Right atrium auricular region (tissue), 2 donors: Measurements from ENCODE around the gene LIN7A. TPM values are rescaled to one million over a fixed set of nuclear protein-coding genes. Genes with fewer than 3 reads are reported as not detected.
"Not testable (repeated sequence)": the region's sequence is repeated elsewhere in the genome, so short reads cannot be mapped to it uniquely, and the experiment has no call there.

ENCODE experiments used
- DNase-seq: peaks from one replicate; pipeline ENCODE4 v3.0.0-alpha.2; 2019; ENCODE audit warnings: low spot score
- H3K27ac ChIP-seq, 2 donors: fragments of 200-600 bp; sonication (generic); 1 replicate in 1 of 2; 2 replicates in 1 of 2; pipeline ENCODE4 v1.5.1; 2016 to 2019
- H3K27me3 ChIP-seq, 2 donors: fragments of 200-600 bp; sonication (generic); one replicate each; pipeline versions ENCODE4 v1.5.1 to v1.6.0; 2017 to 2019
- H3K36me3 ChIP-seq: fragments of 200-600 bp; sonication (generic); one replicate; pipeline ENCODE4 v1.5.1; 2016
- H3K4me1 ChIP-seq, 2 donors: fragments of 200-600 bp; sonication (generic); one replicate each; pipeline versions ENCODE4 v1.5.1 to v1.6.0; 2017 to 2019
- H3K4me3 ChIP-seq, 2 donors: fragments of 200-600 bp; sonication (generic); 1 replicate in 1 of 2; 2 replicates in 1 of 2; pipeline ENCODE4 v1.5.1; 2017 to 2019; ENCODE audit warnings: mild to moderate bottlenecking in 1 of 2, moderate library complexity in 1 of 2
- H3K9me3 ChIP-seq, 2 donors: fragments of 200-600 bp; sonication (generic); one replicate each; pipeline ENCODE4 v1.5.1; 2019
- CTCF ChIP-seq, 2 donors: fragments of 200-600 bp; sonication (generic); IDR thresholded peaks; one replicate each; pipeline ENCODE4 v1.5.1; 2019; ENCODE audit warnings: antibody characterized with exemption in 2 of 2
- total RNA-seq, 2 donors: library from RNA; depleted of rRNA; stranded (reverse); fragments of >200 nt; gene quantifications; one replicate each; pipeline ENCODE4 v1.1.0, GENCODE V29; 2016

Gene LIN7A
- total RNA-seq, 2 donors from 2014 or later: 16.2 to 23.3 TPM

- Histone ChIP-seq H3K4me3 (no peak overlapping the region), H3K27me3 (no peaks in the 10 kb centered on the region)
Observed at GRCh38 chr12:80798281-80798680, 139.5 kb downstream of the LIN7A start.

GRCh38 chr12:80794551-80794950, 143.2 kb downstream of the LIN7A start:
- TF ChIP-seq CTCF (IDR thresholded peaks at IDR 0.05): no peak
- no peaks in the 10 kb centered on the region for H3K9me3 ChIP-seq
- no peaks in the 10 kb centered on the region for H3K27me3 ChIP-seq
- H3K4me1 ChIP-seq: no peaks in the 10 kb centered on the region
- no peak overlapping the region for H3K4me3 ChIP-seq
- peaks cover 6% of the 10 kb centered on the region for H3K36me3 ChIP-seq
- no peak overlapping the region for H3K27ac ChIP-seq
- DNase-seq: no peak

More at GRCh38 chr12:80798281-80798680, 139.5 kb downstream of the LIN7A start:
- Histone ChIP-seq H3K9me3 (no peaks in the 10 kb centered on the region), H3K27ac (no peak overlapping the region), H3K4me1 (peaks cover 0 to 4% of the 10 kb centered on the region in 2 donors), H3K36me3 (peaks cover 6% of the 10 kb centered on the region)
- TF ChIP-seq CTCF (IDR thresholded peaks at IDR 0.05): no peak
- no peak for DNase-seq

GRCh38 chr12:80792861-80793260, 144.9 kb downstream of the LIN7A start:
- TF ChIP-seq CTCF (IDR thresholded peaks at IDR 0.05): no peak
- Histone ChIP-seq H3K4me3 (no peak overlapping the region), H3K4me1 (no peaks in the 10 kb centered on the region), H3K27me3 (no peaks in the 10 kb centered on the region), H3K9me3 (no peaks in the 10 kb centered on the region), H3K27ac (no peak overlapping the region), H3K36me3 (peaks cover 6% of the 10 kb centered on the region)
- DNase-seq: no peak

- DNase-seq: no peak
- TF ChIP-seq CTCF (IDR thresholded peaks at IDR 0.05): no peak
- Histone ChIP-seq H3K27me3 (no peaks in the 10 kb centered on the region), H3K9me3 (no peaks in the 10 kb centered on the region), H3K4me1 (no peaks in the 10 kb centered on the region), H3K4me3 (no peak overlapping the region), H3K36me3 (peaks cover under 1% of the 10 kb centered on the region), H3K27ac (no peak overlapping the region)
Observed at GRCh38 chr12:80791863-80792262, 145.9 kb downstream of the LIN7A start.

- H3K9me3 ChIP-seq, H3K36me3 ChIP-seq, H3K27me3 ChIP-seq, H3K4me3 ChIP-seq, H3K27ac ChIP-seq, H3K4me1 ChIP-seq, DNase-seq: not testable (repeated sequence)
Observed at GRCh38 chr12:80788407-80788806, 149.3 kb downstream of the LIN7A start.

- not testable (repeated sequence) for DNase-seq, H3K4me3 ChIP-seq, H3K9me3 ChIP-seq, H3K27me3 ChIP-seq, H3K36me3 ChIP-seq, H3K4me1 ChIP-seq, H3K27ac ChIP-seq
Observed at GRCh38 chr12:80782963-80783470, 154.7 kb downstream of the LIN7A start.

GRCh38 chr12:80781313-80781712, 156.4 kb downstream of the LIN7A start:
- no peak for DNase-seq
- peaks cover 0 to 8% of the 10 kb centered on the region in 2 donors for H3K9me3 ChIP-seq
- TF ChIP-seq CTCF (IDR thresholded peaks at IDR 0.05): no peak
- no peak overlapping the region for H3K4me3 ChIP-seq
- no peak overlapping the region for H3K27ac ChIP-seq
- H3K27me3 ChIP-seq: no peaks in the 10 kb centered on the region
- no peaks in the 10 kb centered on the region for H3K36me3 ChIP-seq
- peaks cover 0 to 15% of the 10 kb centered on the region in 2 donors for H3K4me1 ChIP-seq
